ENCODE results near the gene FJX1.

GRCh38 chr11:35624781-35625180 is 6.5 kb downstream of the FJX1 start:
- no peak for TF ChIP-seq RAD21 (IDR thresholded peaks at IDR 0.05; ENCODE audit: low read depth)
- no peak for TF ChIP-seq CEBPB (IDR thresholded peaks at IDR 0.05)
- no peak for TF ChIP-seq TAF1 (IDR thresholded peaks at IDR 0.05; ENCODE audit: low read depth)
- no peak for TF ChIP-seq REST (IDR thresholded peaks at IDR 0.05; ENCODE audit: low read depth)
- no peak for TF ChIP-seq ZBTB7A (IDR thresholded peaks at IDR 0.05; ENCODE audit: low read depth)
- TF ChIP-seq MAX (IDR thresholded peaks at IDR 0.05): no peak
- no peak for TF ChIP-seq FOXM1 (IDR thresholded peaks at IDR 0.05; ENCODE audit: borderline replicate concordance, low read depth)
